GM18499 (cell line): ENCODE measurements around the gene RBCK1.

Experiments
- ATAC-seq: cut with Tn5 transposase; IDR thresholded peaks from one replicate; pipeline ENCODE4 v1.9.1; 2021; ENCODE audit warnings: moderate number of reproducible peaks; ENCODE audit not compliant: insufficient read depth, unreplicated experiment

Gene RBCK1

DNA sequence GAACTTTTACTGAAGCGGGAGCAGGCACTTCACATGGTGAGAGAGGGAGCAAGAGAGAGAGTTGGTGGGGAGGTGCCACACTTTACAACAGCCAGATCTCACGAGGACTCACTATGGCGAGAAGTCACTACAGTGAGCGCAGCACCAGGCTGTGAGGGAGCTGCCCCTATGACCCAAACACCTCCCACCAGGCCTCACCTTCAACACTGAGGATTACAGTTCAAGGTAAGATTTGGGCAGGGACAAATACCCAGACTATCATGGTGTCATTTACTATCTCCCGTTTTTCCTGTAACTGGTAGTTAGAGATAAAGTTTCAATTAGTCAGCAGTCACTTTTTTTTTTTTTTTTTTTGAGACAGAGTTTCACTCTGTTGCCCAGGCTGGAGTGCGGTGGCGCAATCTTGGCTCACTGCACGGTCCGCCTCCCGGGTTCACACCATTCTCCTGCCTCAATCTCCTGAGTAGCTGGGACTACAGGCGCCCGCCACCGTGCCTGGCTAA, 7.8 kb downstream of the RBCK1 start:
- ATAC-seq, result no peak

DNA sequence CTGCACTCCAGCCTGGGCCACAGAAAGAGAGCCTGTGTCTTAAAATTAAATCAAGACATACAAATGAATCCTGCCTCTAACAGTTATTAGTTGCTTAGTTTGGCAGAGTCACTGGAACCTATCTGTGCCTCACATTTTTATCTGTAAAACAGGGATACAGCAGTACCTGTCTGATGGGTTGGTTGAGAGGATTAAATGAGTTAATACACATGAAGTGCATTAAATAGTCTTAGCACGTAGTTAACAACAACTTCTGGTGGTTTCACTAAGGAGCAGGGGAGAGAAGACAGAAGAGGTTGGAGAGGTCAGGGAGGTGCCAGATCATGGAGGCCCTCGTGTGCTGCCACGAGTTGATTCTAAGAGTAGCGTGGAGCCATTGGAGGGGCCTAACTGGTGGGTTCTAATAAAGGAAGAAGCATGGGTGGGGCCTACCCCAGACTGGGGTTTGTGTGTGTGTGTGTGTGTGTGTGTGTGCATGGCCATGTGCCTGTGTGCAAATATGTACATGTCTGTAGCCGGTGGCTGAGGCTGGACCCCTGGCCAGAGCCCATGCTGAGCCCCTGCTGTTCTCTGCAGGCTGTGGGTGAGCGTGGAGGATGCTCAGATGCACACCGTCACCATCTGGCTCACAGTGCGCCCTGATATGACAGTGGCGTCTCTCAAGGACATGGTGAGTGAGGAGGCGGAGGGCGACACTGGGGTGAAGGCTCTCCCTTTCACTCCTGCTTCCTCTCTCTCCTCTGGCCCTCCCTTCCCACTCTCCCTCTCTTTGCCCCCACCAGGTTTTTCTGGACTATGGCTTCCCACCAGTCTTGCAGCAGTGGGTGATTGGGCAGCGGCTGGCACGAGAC, 9.1 kb downstream of the RBCK1 start:
- ATAC-seq, result no peak

GRCh38 chr20:417801-418342, 9.8 kb downstream of the RBCK1 start:
- ATAC-seq, result no peak

- no peak for ATAC-seq
Observed at GRCh38 chr20:418858-419365, 10.8 kb downstream of the RBCK1 start.

- no peak for ATAC-seq
Observed at GRCh38 chr20:419556-420165, 11.6 kb downstream of the RBCK1 start.

- no peak for ATAC-seq
Observed at GRCh38 chr20:420166-420620, 12.1 kb downstream of the RBCK1 start.

GRCh38 chr20:420721-421574, 12.8 kb downstream of the RBCK1 start:
- no peak for ATAC-seq

- ATAC-seq, result no peak
Observed at GRCh38 chr20:421685-422250, 13.7 kb downstream of the RBCK1 start.

DNA sequence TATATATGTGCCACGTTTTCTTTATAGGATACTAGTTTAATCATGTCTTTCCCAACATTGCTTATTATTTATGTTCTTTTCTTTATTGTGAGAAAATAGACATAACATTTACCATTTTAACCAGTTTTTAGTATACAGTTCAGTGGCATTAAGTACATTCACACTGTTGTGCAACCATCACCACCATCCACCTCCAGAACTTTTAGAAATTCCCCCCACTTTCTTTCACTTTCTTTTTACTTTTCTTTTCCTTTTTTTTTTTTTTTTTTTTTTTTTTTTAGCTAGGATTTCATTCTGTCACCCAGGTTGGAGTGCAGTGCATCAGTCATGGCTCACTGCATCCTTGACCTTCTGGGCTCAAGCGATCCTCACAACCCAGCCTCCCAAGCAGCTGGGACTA, 18.5 kb downstream of the RBCK1 start:
- no peak for ATAC-seq

GRCh38 chr20:427401-427800, 19.3 kb downstream of the RBCK1 start:
- no peak for ATAC-seq

DNA sequence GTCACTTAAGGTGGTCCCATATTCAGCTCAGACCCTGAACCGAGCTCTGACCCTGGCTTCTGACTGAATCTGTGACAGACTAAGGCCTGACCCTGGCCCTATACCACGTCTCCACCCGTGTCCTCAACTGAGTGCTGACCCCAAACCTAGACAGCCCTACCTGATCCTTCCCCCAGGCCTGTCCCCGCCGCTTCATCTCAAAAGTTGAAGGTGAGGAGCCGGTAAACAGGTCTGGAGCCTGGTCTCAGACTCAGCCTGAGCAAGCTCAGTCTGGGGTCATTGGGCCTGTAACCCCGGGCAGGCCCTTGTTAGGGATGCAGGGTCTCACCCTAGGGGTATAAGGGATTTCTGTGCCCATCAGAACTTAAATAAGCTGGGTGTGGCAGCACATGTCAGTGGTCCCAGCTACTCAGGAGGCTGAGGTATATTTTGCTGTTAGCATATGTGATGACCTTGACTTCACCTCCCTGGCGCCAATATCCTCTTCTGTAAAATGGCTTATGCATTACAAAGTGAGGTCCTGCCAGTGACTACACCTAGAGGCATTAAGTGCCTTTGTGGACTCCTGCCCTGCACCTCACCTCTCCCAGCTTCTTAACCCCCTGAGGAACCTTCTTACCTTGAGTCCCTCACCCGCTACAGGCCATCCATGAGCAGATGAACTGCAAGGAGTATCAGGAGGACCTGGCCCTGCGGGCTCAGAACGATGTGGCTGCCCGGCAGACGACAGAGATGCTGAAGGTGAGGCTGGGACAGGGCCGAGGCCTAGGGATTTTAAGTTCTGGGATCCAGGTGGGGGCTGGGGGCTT, 20.0 kb downstream of the RBCK1 start:
- no peak for ATAC-seq

GRCh38 chr20:428658-429200, 20.6 kb downstream of the RBCK1 start:
- no peak for ATAC-seq

GRCh38 chr20:430091-430999, 22.2 kb downstream of the RBCK1 start:
- ATAC-seq, result no peak

- ATAC-seq, result no peak
Observed at GRCh38 chr20:431012-431904, 23.2 kb downstream of the RBCK1 start.

DNA sequence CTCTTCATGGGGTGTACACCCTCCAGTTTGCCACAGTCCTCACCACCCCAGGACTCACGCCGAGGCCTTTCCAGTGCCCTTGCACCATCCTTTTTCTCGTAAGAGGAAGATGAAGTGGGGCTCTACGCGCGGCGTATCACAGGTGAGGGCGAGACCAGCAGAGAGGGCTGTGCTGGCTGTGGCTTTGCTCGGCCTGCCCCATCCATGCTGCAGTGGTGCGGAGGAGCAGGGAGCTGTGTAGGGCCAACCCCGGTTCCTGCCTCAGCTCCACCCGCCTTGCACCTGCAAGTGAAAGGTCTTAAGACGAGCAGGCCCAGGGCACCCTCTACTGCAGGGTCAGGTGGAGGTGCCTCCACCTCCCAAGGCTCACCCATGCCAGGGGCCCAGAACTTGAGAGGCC, 24.1 kb downstream of the RBCK1 start:
- no peak for ATAC-seq

GRCh38 chr20:432677-433299, 24.7 kb downstream of the RBCK1 start:
- ATAC-seq, result no peak
